HCT116 (cell line): Measurements from ENCODE around the gene SECTM1.

Experiments
- CEBPB ChIP-seq: IDR thresholded peaks from 2 replicates; pipeline ENCODE4 v1.6.1; 2012; ENCODE audit warnings: low read depth
- CTCF ChIP-seq, 3 experiments: fragments of 200-600 bp in 1 of 3; sonication (generic) in 1 of 3; IDR thresholded peaks in 2 of 3; conservative IDR thresholded peaks in 1 of 3; 2 replicates each; pipeline ENCODE4 v1.5.1; 2012 to 2017; ENCODE audit warnings: low read depth in 2 of 3, low read length in 2 of 3, antibody characterized with exemption in 1 of 3, borderline replicate concordance in 1 of 3, control low read depth in 1 of 3, mild to moderate bottlenecking in 1 of 3, mixed read lengths in 1 of 3, mixed run types in 1 of 3, moderate library complexity in 1 of 3; ENCODE audit not compliant: insufficient read depth in 1 of 3
- EGR1 ChIP-seq: IDR thresholded peaks from 2 replicates; pipeline ENCODE4 v1.6.1; 2012; ENCODE audit warnings: low read depth
- EZH2 ChIP-seq: fragments of 200-600 bp; sonication (generic); IDR thresholded peaks from 2 replicates; pipeline ENCODE4 v1.6.1; 2017; ENCODE audit warnings: antibody characterized with exemption, mixed run types
- JUND ChIP-seq: IDR thresholded peaks from 2 replicates; pipeline ENCODE4 v1.6.1; 2012
- POLR2A ChIP-seq: IDR thresholded peaks from 2 replicates; pipeline ENCODE4 v1.7.0; 2011; ENCODE audit warnings: borderline replicate concordance; ENCODE audit not compliant: insufficient read depth, insufficient read length; ENCODE audit errors: extremely low read depth
- POLR2AphosphoS5 ChIP-seq: IDR thresholded peaks from 2 replicates; pipeline ENCODE4 v1.6.1; 2011; ENCODE audit warnings: mild to moderate bottlenecking, low read depth, low read length, moderate library complexity
- RAD21 ChIP-seq: IDR thresholded peaks from 2 replicates; pipeline ENCODE4 v1.6.1; 2012; ENCODE audit warnings: low read depth, mild to moderate bottlenecking
- REST ChIP-seq: IDR thresholded peaks from 2 replicates; pipeline ENCODE4 v1.6.1; 2012; ENCODE audit warnings: low read depth
- SIN3A ChIP-seq: IDR thresholded peaks from 2 replicates; pipeline ENCODE4 v1.6.1; 2012; ENCODE audit warnings: low read depth
- SRF ChIP-seq: IDR thresholded peaks from 2 replicates; pipeline ENCODE4 v1.6.1; 2012; ENCODE audit warnings: low read depth
- ZNF274 ChIP-seq: fragments of 200-500 bp; sonication (Bioruptor generic); IDR thresholded peaks from 2 replicates; pipeline ENCODE4 v1.6.1; 2014; ENCODE audit warnings: mild to moderate bottlenecking, low read depth, low read length, inconsistent platforms

GRCh38 chr17:82345151-82345976 is 11.8 kb upstream of the SECTM1 start:
- TF ChIP-seq CTCF (IDR thresholded peaks at IDR 0.05 in 2 of 3, conservative IDR thresholded peaks at IDR 0.05 in 1 of 3; ENCODE audit: borderline replicate concordance in 1 of 3, insufficient read depth in 1 of 3, low read depth in 2 of 3, low read length in 2 of 3) (no peak), SRF (no peak), POLR2A (no peak), EZH2 (no peak), ZNF274 (no peak), SIN3A (no peak), RAD21 (no peak), EGR1 (no peak), CEBPB (no peak), REST (no peak), JUND (no peak), POLR2AphosphoS5 (no peak)
